GM18505 (cell line): ENCODE data around the gene UBE2J1.
"Not testable (repeated sequence)": the region's sequence is repeated elsewhere in the genome, so short reads cannot be mapped to it uniquely, and the experiment has no call there.

Source experiments
- ATAC-seq: cut with Tn5 transposase; IDR thresholded peaks from one replicate; pipeline ENCODE4 v1.9.1; 2021; ENCODE audit not compliant: unreplicated experiment
- POLR2A ChIP-seq: IDR thresholded peaks from 4 replicates; pipeline ENCODE4 v1.6.1; 2011; ENCODE audit warnings: borderline replicate concordance; ENCODE audit not compliant: insufficient read depth, insufficient read length; ENCODE audit errors: extremely low read depth

Gene UBE2J1

DNA sequence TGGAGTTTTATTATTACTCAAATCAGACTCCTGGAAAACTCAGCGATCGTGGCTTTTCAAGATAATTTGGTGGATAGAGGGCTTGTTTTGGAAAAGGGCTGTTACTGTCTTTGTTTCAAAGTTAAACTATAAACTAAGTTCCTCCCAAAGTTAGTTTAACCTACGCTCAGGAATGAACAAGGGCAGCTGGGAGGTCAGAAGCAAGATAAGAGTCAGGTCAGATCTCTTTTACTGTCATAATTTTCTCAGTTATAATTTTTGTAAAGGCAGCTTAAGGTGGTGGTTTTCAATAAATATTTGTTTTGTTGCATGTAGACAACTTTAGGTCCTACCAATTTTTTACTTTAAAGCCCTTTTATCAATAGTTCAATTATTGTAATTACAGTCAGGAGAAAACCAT, 28.2 kb downstream of the UBE2J1 start:
- no peak for TF ChIP-seq POLR2A

GRCh38 chr6:89323511-89323971, 29.0 kb downstream of the UBE2J1 start:
- no peak for ATAC-seq
- TF ChIP-seq POLR2A: no peak

More for the DNA sequence above, 28.2 kb downstream of the UBE2J1 start:
- no peak for ATAC-seq

DNA sequence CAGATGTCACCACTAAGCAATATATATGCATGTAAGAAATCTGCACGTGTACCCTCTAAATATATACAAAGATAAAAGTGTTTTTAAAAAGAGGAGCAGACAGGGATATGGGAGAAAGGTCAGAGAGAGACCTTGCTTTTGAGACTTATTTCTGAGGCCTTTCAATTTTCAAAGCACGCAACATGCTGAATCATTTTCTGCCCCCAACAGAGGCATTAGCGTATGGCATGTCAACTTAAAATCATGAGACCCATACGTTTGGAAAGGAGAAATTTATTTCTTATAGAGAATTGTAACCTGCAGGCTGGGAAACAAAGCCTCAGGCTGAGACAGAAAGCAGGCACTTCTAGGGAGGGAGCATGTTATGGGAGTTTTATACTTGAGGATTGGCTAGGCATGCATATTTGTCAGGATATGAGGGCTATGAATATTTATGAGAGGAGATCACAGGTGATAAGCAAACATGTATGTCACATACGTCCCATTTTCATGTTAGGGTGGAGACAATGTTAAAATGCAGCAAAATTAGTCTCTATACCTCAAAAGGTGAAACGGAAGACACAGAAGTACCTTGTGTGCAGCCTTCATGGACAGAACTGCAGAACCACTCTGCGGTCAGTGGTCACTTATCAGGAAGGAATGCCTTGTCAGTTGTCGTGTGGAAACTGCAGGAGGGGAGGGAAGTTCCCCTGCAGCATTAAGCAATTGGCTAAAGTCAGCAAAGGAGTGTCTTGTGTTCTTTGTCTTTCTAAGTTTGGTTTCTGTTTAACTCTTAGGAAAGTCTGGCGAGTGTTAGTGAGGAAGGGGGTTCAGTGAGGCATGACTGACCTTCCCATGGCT, 31.2 kb downstream of the UBE2J1 start:
- TF ChIP-seq POLR2A: no peak
- no peak for ATAC-seq

DNA sequence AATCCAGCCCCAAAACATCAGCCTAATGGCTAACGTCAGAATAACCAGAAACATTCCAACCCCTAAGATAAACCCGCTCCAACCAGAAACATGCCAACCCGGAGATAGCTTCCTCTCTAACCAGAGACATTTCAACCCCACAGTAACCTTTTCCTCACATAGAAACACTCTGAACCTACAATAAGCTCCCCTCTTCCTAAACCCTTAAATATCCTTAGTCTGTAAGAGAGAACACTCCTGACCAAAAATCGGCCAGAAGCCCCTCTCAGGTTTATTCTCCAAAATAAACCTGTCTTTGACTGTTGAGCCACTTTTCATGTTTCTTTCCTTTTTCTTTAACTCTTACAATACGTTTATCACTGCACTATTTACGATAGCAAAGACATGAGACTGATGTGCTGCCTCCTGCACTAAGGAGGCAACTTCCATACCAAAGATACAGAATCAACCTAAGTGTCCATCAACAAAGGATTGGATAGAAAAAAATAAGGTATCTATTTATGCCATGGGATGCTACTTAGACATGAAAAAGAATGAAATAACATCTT, 32.4 kb downstream of the UBE2J1 start:
- TF ChIP-seq POLR2A: no peak
- ATAC-seq: no peak

GRCh38 chr6:89317067-89317466, 35.5 kb downstream of the UBE2J1 start:
- no peak for ATAC-seq
- TF ChIP-seq POLR2A: no peak

DNA sequence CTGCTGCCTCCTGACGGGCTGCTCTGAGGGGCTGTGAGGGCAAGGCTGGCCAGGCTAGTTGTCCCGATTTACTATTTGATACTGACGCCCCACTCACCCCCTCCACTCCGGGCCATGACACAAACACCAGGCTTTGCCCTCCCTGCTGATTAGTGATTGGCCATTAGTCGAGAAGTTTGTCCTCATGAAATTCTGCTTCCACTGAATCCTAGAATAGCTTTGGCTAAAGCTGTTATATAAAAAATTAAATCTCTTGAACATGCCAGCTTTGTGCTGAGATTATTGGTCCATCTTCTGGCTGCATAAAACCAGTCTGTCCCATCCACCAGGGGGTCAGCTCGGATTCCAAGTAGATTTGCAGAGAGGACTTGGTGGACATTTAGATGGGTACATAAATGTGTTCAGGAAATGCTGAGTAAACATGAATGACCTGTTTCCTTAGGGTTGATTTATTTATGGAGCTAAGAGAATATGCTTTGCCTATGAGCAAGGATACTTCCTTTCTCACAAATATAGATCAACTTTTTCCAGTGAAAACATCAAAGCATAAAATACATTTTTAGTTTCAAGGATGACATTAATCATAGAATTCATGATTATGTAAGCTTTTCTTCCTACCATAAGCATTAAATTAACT, 37.2 kb downstream of the UBE2J1 start, which contains the start of gene GABRR2:
Gene GABRR2, minus strand, starts transcription at position 51 of the 637 bp plus-strand sequence. CDS start 134 bp downstream, outside the sequence.
- no peak for ATAC-seq
- TF ChIP-seq POLR2A: no peak

DNA sequence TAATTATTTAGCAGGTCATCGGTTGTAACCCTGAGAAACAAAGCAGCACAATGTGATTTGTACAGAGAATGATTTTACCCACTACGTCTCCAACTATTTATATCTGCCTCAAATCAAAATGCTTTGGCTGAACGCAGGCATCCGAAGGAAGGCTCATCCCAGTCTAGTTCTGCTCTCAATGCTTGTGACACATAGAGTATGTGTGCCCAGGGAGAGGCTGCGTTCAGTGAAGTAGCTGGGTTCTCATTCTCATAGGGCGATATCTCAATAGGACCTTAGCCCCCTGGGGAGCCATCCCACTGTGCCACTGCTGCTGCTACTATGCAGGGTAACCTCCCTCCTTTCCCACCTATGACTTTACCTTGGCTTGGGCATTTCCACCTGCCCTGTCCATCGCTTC, 37.8 kb downstream of the UBE2J1 start:
- ATAC-seq: no peak
- TF ChIP-seq POLR2A: no peak

- ATAC-seq: no peak
Measured at GRCh38 chr6:89313006-89313405, 39.5 kb downstream of the UBE2J1 start.

GRCh38 chr6:89311853-89312531, 40.5 kb downstream of the UBE2J1 start:
- TF ChIP-seq POLR2A: no peak
- ATAC-seq: no peak

More at GRCh38 chr6:89313006-89313405, 39.5 kb downstream of the UBE2J1 start:
- TF ChIP-seq POLR2A: no peak

DNA sequence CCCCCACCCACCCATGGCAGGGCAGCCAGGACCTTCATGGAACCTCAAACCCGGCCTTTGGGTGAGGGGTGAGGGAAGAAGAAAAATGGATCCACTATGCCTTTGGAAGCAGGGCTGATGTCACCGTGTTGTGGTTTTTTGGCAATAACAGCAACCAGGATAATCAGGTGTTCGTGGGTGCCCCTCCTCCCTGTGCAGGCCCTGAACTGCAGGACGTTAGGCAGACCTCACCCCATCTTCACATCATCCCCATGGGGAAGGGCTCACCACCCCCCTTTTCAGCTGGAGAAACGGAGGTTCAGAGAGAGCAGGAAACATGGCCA, 41.0 kb downstream of the UBE2J1 start:
- ATAC-seq: no peak
- TF ChIP-seq POLR2A: no peak

GRCh38 chr6:89310929-89311328, 41.6 kb downstream of the UBE2J1 start:
- ATAC-seq: no peak
- TF ChIP-seq POLR2A: no peak

DNA sequence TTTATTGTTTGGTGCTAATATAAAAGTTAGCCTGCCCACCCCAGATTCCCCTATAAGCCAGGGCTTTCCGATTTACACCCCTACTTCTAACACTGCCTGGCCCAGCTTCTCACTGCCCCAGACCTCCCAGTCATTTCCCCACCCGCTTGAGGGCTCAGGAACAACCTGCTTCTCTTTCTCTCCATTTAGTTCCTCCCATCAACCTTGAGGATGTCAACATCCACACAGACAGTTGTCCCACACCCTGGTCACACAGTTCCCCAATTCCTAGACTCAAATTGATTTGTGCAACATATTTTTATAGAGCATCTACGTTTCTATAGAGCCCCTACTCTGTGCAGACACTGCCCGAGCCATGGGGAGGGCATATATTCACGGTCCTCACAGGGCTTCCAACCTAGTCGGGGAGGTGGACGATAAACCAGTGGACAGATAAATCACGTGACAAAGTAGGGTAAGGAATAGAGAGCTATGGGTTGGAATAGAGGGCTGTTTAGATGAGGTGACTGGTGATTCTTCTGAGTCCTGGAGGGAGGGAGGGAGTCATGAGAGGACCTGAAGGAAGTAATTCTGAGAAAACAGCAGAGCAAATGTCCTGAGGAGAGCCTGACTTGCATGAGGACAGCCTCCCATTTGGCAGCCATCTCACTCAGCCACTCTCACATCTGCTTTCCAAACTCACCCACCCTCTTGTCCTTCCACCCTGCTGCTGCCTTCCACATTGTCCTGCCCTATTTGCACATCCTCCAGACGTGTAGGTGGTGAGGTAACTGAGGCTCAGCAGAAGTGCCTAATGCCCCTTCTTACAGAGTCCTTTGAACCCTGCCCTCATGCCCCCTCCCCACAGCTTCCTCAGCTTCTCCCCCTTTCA, 43.8 kb downstream of the UBE2J1 start:
- ATAC-seq: no peak
- no peak for TF ChIP-seq POLR2A

DNA sequence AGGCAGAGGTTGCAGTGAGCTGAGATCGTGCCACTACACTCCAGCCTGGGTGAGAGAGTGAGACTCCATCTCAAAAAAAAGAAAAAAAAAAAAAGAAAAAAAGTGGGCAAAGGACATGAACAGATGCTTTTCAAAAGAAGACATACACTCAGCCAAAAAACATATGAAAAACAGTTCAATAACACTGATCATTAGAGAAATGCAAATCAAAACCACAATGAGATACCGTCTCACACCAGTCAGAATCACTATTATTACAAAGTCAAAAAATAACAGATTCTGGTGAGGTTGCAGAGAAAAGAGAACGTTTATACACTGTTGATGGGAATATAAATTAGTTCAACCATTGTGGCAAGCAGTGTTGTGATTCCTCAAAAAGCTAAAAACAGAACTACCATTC, 48.0 kb downstream of the UBE2J1 start:
- not testable (repeated sequence) for ATAC-seq
